Hepatic stellate cell (primary cell): Measurements from ENCODE around the gene AMBRA1.
A peak's percentile ranks its signal among the peaks of the same experiment; 100 is the strongest.

Source experiments
- DNase-seq: peaks from one replicate; pipeline ENCODE4 v3.0.0; 2011; ENCODE audit warnings: low spot score

Gene AMBRA1

GRCh38 chr11:46367244-46367915 is 226.4 kb downstream of the AMBRA1 start:
- peak; percentile 62 for DNase-seq

DNA sequence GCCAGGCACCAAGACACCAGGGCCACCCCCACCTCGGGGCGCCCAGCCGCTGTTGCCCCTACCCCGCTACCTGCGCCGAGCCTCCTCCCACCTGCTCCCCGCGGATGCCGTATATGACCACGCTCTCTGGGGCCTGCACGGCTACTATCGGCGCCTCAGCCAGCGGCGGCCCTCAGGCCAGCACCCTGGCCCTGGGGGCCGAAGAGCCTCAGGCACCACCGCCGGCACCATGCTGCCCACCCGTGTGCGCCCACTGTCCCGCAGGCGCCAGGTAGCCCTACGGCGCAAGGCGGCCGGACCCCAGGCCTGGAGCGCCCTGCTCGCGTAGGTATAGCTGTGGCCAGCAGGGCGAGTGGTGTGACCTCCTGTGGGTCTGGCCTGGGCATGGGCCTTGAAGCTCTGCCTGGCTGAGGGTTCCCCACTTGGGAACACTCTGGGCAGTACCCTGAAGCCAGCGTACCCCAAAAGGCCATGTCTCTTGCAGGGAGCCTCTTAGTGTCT is 227.1 kb downstream of the AMBRA1 start:
- DNase-seq: no peak

- no peak for DNase-seq
Measured at GRCh38 chr11:46366260-46366659, 227.6 kb downstream of the AMBRA1 start.

GRCh38 chr11:46364791-46365190 is 229.0 kb downstream of the AMBRA1 start:
- no peak for DNase-seq

DNA sequence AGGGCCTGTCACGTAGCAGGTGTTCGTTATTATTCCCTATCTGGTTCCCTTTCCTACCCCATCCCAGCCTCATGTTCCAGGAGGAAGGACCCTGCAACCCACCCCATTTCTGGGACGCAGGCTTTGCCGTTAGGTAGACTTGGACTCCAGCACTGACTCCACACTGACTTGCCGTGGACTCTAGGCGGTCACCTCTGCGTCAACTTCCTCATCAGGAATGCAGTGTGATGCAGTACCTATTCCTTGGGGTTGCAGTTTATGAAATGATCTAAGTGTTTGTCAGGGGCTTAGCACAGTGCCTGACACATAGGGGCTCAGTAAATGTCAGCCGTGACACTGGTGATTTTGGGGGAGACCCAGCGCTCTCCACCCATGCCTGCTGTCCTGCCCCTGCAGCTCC is 229.8 kb downstream of the AMBRA1 start:
- no peak for DNase-seq

DNA sequence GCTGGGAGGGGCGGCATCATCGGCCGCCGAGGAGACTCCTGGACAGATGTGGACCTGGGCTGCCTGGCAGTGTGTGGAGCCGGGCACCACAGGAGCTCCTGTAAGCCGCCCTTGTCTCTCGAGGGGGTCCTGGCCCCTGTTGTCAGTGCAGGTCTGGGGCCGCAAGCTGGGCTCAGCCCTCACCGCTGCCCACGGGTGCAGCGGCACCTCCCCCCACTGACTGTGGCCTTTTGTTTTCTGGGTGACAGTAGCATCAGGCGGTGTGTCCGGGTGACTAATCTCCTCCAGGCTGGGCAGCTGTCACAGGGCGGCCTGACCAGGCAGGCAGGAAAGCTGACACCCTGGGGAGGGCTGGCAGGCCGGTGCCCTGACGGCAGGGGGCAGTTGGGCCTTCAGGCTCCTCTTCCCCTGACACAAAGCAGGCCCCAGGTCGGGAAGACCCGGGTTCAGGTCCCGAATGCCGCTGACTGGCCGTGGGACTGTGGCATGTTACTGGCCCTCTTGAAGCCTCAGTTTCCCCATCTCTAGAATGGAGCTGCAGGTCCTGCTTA is 230.3 kb downstream of the AMBRA1 start:
- peak; percentile 82 for DNase-seq

- DNase-seq: peak; percentile 95
Measured at GRCh38 chr11:46363031-46363407, 230.8 kb downstream of the AMBRA1 start.

DNA sequence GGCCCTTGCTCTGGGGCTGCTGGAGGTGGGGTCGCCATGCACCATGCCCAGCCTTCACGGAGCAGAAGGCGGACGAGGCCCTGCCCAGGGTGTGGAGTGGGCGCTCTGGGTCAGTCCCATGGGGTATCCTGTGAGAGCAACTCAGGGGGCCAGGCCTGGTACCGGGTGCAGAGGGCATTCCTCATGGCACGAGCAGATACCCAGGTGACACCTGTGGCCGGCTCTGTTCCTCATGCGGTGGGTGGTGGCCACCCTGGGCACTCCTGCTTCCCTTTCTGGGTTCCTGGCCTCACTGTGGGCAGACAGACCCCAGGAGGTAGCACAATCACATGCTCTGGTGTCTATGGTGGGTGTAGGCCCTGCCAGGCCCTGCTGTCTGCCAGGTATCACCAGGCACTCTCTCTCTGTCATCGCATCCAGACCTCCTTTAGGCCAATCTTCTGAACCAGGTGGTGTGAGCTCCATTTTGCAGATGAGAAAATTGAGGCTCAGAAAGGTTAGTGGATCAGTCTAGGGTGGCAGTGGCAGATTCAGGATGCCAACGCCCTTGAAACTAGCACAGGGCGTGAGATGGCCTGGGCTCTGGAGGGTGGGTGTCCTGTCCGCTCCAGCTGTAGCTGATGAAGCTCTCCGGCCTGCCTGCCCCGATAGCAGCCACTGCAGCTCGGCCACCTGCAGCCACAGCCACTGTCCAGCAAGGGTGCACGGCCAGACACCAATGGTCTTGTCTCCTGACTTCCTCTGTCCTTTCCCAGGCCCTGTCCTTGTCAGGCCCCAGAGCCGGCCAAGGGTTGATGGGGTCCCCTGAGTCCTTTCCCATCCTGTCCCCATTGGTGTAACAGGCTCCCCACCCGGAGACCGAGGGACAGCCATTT is 231.4 kb downstream of the AMBRA1 start:
- no peak for DNase-seq

DNA sequence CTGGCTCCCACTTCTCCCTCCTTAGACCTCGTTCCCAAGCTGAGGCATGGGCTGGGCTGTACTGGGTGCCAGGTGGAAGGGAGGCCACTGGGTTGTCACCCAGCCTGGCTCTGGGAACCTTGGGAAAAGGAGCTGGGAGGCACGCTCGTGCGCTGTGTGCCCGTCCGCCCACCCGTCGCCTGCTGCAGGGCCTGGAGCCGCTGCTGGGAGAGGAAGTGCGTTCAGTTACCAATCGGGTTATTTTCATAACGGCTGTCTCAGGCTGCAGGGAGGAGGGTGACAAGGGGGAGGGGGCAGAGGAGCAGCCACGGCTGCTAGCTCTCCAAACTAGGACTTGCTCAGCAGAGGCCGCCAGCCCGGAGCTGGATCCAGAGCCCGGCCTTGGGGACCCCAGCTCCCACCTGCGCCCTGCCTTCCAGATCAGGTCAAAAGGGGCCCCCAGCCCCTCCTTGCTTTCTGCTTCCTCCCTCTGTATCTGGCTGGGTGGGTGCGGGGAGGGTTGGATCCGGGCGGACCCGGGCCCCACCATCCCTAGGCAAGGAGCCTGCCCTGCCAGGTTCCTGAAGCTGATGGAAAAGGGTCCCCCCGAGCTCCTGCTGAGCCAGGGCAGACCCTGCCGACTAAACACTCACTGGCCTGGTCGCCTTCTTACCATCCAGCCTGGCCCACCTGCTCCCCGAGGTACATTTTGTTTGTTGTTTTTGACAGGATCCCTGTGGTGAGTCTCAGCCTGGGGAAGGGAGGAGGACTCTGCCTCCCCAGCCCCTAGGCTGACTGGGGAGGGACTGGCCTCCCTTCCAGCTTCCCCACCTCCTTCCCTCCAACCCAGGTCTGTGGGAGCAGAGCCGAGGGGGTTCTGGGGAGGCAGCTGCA is 232.3 kb downstream of the AMBRA1 start:
- DNase-seq: peak; percentile 95

GRCh38 chr11:46360878-46361277 is 232.9 kb downstream of the AMBRA1 start:
- peak; percentile 45 for DNase-seq

DNA sequence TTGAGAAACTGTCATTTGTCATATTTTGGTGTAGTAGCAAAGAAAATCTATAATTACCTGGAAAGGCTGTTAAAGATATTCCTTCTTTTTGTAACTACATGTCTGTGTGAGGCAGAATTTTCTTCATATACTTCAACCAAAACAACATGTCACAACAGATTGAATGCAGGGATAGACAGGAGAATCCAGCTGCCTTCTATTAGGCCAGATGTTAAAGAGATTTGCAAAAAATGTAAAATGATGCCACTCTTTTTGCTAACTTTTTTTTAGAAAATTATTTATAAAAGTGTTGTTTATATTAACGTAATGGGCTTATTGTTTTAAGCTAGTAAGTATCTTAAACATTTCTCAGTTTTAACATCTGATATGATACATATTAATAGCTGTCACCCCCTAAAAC is 233.9 kb downstream of the AMBRA1 start:
- no peak for DNase-seq

DNA sequence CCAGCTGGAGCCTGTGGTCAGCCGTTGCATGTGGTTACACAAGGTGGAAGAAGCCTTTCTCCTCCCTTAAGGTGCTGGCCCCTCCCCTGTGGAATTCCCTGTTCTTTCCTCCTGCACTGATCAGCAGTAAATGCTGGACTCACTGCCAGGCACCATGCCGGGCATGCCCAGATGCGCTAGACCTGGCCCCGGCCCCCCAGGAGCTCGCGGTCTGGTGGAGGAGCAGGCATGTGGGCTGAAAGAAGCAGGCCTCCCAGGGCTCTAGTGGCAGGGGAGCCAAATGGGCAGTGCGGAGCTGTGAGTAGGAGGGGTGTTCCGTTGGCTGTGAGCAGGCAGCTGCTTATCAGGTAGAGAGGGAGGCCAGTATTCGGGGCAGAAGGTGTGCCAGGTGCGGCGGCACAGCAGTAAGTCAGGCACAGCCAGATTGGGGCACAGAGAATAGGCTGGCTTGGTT is 236.3 kb downstream of the AMBRA1 start:
- no peak for DNase-seq

GRCh38 chr11:46356924-46357482 is 236.8 kb downstream of the AMBRA1 start:
- no peak for DNase-seq

GRCh38 chr11:46353698-46354097 is 240.1 kb downstream of the AMBRA1 start:
- DNase-seq: no peak

- peak; percentile 75 for DNase-seq
Measured at GRCh38 chr11:46352063-46352841, 241.6 kb downstream of the AMBRA1 start.

GRCh38 chr11:46351606-46352005 is 242.2 kb downstream of the AMBRA1 start:
- no peak for DNase-seq

- DNase-seq: no peak
Measured at GRCh38 chr11:46351148-46351547, 242.7 kb downstream of the AMBRA1 start.

DNA sequence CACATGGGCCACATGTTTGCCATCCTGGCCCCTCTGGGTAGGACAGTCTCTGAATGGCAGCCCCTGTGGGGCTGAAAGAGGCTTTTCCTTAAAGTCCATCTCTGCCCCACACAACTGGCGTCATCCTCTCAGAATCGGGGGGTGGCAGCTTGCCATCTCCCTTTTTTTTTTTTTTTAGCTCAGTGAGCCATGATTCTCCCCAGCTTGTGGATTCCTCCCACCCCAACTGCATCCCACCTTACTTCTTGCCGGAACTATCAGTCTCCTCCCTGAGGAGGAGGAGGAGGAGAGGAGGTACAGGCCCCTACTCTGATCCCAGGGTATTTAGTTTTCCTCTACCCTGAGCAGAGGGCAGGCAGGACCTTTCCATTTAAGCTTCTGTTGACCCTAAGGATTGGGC is 243.1 kb downstream of the AMBRA1 start:
- DNase-seq: no peak

DNA sequence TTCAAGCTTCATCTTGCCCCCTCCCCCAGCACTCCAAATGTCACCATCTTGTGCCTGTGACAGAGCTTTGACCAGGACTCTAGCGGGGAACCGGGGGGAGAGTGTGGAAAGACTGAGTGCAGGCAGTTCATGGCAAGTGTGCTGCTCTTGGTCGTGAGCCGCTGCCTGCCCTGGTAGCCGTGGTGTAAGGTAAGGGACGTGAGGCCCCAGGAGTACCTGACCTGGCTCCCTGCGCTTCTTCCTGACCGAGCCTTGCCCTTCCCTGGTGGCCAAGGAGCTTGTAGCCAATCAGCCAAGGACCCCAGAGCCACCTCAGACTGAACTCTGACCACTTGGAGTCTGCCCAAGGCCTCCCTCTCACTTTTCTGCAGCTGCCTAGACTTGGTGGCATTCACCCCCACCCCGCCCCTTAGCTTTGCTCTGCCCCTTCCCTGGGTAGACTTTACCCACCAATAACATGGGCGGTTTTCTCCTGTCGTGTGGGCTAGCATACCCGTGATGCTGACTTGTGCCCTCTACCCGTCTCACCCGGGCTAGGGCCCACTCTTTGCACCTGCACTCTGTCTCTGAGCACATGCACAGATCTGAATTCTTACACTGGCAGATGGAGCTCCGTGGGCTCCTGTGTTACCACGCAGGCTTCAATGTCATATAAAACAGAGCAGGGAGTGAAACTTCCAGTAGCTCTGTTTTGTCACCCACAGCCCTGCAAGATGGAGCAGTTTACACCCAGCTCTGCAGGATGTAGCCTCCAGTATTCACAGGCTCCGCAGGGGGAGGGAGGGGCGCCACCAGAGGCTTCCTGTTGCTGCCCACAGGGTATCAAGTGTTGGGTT is 245.0 kb downstream of the AMBRA1 start:
- DNase-seq: no peak
